ENCODE data around the gene ARMC3.

- TF ChIP-seq POLR2AphosphoS5 (IDR thresholded peaks at IDR 0.05; ENCODE audit: borderline replicate concordance, low read depth, low read length) (no peak), EZH2 (IDR thresholded peaks at IDR 0.05) (no peak)
These were observed 28.5 kb upstream of the ARMC3 start for GRCh38 chr10:22899307-22899706.
